Activated CD8-positive, alpha-beta memory T cell treated with anti-CD3 and anti-CD28 coated beads, Interleukin-2, amount 10 ng/mL, durations not matched to agents 7 days and 5 days (primary cell): ENCODE data around the gene KATNIP. TPM values are rescaled to one million over a fixed set of nuclear protein-coding genes. Genes with fewer than 3 reads are reported as not detected.

Experiments used
- ATAC-seq: fragments of 150-1000 bp; cut with Tn5 transposase; one replicate; pipeline ENCODE4 v1.10.0; 2021; ENCODE audit warnings: moderate library complexity
- CTCF ChIA-PET: fragments of 350-600 bp; sonication (Branson Sonifier 250); formaldehyde crosslinking; loops from one replicate; lab custom pipeline; 2021; ENCODE audit warnings: antibody characterized with exemption; lab: Charles Lee
- DNase-seq: peaks from one replicate; pipeline ENCODE4 v3.0.0-alpha.2; 2020
- H3K27ac Mint-ChIP-seq: one replicate; pipeline ENCODE4 v1.8.0; 2021; ENCODE audit warnings: mild to moderate bottlenecking, mixed read lengths
- H3K27me3 Mint-ChIP-seq: one replicate; pipeline ENCODE4 v1.8.0; 2021; ENCODE audit warnings: mixed read lengths
- H3K36me3 Mint-ChIP-seq: one replicate; pipeline ENCODE4 v1.8.0; 2021; ENCODE audit warnings: mild to moderate bottlenecking, mixed read lengths
- H3K4me1 Mint-ChIP-seq: one replicate; pipeline ENCODE4 v1.8.0; 2021; ENCODE audit warnings: mixed read lengths
- H3K4me3 Mint-ChIP-seq: one replicate; pipeline ENCODE4 v1.8.0; 2021; ENCODE audit warnings: mild to moderate bottlenecking, moderate library complexity, mixed read lengths
- H3K9me3 Mint-ChIP-seq: one replicate; pipeline ENCODE4 v1.8.0; 2022; ENCODE audit warnings: low read depth, mixed read lengths
- total RNA-seq, 2 experiments: library from RNA; stranded (reverse); gene quantifications; one replicate each; pipeline ENCODE4 v1.2.3, GENCODE V29; 2021

The KATNIP gene
- total RNA-seq, 2 experiments from 2014 or later, result 15.0 to 20.1 TPM

DNA sequence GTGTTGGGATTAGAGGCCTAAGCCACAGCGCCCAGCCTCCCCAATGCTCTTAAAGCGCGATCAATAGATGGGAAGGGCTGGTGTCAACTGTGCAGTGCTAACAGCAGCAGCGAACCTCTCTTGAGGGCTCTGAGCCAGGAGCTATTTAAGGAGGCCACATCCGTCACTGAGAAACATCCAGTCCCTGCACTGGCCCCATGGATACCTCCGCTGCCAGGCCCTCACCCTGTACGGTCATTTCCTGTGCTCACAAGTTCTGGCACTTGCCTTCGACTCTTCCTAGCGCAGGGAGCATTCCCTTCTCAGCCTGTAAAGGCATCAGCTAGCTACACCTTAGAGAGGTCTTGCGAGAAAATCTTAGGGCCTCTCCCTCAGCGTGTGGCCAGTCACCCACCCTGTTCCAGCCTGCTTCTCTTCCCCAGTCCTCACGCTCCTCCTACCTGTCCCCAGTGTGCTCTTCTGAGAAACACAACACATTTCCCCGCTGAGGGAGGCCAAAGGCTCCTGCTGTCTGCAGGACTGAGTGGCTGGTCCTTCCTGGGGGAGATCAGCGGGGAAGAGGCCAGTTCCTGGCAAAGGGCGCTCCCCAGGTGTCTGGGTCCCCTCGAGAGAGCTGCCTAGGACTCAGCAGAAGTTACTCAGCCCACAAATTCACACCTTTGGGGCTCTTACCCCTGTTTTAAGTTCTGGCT lies 28.8 kb upstream of the KATNIP start:
- Mint-ChIP-seq H3K4me1 (no peaks in the 10 kb centered on the region), H3K9me3 (no peaks in the 10 kb centered on the region), H3K4me3 (no peak overlapping the region), H3K36me3 (peaks cover 20% of the 10 kb centered on the region), H3K27me3 (no peaks in the 10 kb centered on the region), H3K27ac (no peak overlapping the region)
- no peak for DNase-seq
- CTCF ChIA-PET, result no interaction called here
- ATAC-seq, result no peak

DNA sequence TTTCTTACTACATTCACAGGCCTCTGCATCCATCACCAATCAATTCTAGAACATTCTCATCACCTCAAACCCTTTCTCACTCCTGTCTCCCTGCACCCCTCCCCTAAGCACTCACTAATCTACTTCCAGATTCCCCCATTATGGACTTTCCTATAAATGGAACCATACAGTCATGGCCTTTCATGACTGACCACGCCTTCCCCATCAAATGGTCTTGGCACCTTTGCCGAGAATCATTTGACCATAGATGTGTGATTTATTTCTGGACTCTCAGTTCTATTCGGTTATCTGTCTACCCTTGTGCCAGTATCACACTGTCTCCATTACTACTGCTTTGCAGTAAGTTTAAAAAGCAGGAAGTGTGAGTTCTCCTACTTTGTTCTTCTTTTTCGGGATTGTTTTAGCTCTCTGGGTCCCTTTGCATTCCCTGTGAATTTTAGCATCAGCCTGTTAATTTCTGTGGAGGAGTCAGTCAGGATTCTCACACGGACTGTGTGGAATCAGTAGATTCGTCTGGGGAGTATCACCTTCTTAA lies 27.7 kb upstream of the KATNIP start:
- CTCF ChIA-PET, result no interaction called here
- Mint-ChIP-seq H3K4me1 (no peaks in the 10 kb centered on the region), H3K27ac (no peak overlapping the region), H3K27me3 (no peaks in the 10 kb centered on the region), H3K4me3 (no peak overlapping the region), H3K36me3 (peaks cover 23% of the 10 kb centered on the region), H3K9me3 (no peaks in the 10 kb centered on the region)
- ATAC-seq (no peak), DNase-seq (no peak)

DNA sequence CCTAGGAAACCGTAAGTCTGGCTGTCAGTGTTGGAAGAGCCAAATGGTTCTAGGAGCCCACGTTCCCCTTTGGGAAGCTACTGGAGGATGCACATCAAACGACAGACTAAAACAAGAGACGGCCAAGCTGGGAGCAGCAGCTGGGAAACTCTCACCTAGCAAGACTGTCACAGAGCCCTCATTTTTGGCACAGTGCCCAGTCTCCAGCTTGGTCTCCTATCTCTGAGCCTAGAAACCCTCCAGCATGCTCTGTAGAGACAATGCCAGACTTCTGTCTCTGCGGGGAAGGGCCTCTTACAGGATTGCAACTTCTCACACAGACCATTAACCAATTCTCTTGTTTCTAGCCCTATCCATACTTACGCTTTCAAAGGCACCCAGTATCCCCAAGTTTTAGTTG lies 23.8 kb upstream of the KATNIP start:
- Mint-ChIP-seq H3K9me3 (no peaks in the 10 kb centered on the region), H3K27me3 (no peaks in the 10 kb centered on the region), H3K36me3 (peaks cover 26% of the 10 kb centered on the region), H3K4me1 (peaks cover 1% of the 10 kb centered on the region), H3K27ac (no peak overlapping the region), H3K4me3 (no peak overlapping the region)
- DNase-seq (no peak), ATAC-seq (no peak)
- CTCF ChIA-PET, result interaction anchor here (2.8 kb wide), 1 partner anchor 10 kb away, joined by 10 read pairs; no protein-coding TSS in a partner anchor

GRCh38 chr16:27528294-27528693 lies 21.6 kb upstream of the KATNIP start:
- H3K4me1 Mint-ChIP-seq, result peaks cover 4% of the 10 kb centered on the region
- no peak for DNase-seq
- CTCF ChIA-PET, result no interaction called here
- H3K27me3 Mint-ChIP-seq, result no peaks in the 10 kb centered on the region
- ATAC-seq, result no peak
- H3K36me3 Mint-ChIP-seq, result peaks cover 35% of the 10 kb centered on the region
- no peak overlapping the region for H3K4me3 Mint-ChIP-seq
- peak overlapping the region; percentile 34 for H3K27ac Mint-ChIP-seq
- no peaks in the 10 kb centered on the region for H3K9me3 Mint-ChIP-seq

DNA sequence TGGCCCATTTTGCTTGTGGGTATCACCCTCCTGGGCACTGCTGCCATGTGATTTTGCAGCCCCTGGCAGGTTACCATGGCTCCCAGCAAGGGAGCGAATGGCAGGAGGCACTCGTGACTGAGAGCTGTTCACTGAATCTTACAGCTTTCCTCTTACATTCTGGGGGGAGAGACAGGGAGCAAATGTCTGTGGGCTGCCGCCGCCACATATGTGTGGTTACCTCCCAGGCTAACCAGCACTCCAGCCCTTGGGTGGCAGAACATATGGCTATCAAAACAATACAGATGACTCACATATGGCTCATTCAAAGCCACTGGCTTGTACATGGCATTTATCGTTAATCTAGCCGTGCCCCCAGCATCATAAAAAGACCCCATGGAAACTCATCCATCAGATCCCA lies 20.0 kb upstream of the KATNIP start:
- ATAC-seq (no peak), DNase-seq (no peak)
- Mint-ChIP-seq H3K36me3 (peaks cover 38% of the 10 kb centered on the region), H3K27ac (no peak overlapping the region), H3K4me1 (peaks cover 4% of the 10 kb centered on the region), H3K9me3 (no peaks in the 10 kb centered on the region), H3K27me3 (no peaks in the 10 kb centered on the region), H3K4me3 (no peak overlapping the region)
- CTCF ChIA-PET, result no interaction called here

- no peaks in the 10 kb centered on the region for H3K27me3 Mint-ChIP-seq
- peaks cover 41% of the 10 kb centered on the region for H3K36me3 Mint-ChIP-seq
- H3K4me1 Mint-ChIP-seq, result peaks cover 4% of the 10 kb centered on the region
- no peak overlapping the region for H3K27ac Mint-ChIP-seq
- ATAC-seq (no peak), DNase-seq (no peak)
- CTCF ChIA-PET, result no interaction called here
- H3K9me3 Mint-ChIP-seq, result no peaks in the 10 kb centered on the region
- H3K4me3 Mint-ChIP-seq, result no peak overlapping the region
Measured at GRCh38 chr16:27531186-27531585, 18.8 kb upstream of the KATNIP start.

DNA sequence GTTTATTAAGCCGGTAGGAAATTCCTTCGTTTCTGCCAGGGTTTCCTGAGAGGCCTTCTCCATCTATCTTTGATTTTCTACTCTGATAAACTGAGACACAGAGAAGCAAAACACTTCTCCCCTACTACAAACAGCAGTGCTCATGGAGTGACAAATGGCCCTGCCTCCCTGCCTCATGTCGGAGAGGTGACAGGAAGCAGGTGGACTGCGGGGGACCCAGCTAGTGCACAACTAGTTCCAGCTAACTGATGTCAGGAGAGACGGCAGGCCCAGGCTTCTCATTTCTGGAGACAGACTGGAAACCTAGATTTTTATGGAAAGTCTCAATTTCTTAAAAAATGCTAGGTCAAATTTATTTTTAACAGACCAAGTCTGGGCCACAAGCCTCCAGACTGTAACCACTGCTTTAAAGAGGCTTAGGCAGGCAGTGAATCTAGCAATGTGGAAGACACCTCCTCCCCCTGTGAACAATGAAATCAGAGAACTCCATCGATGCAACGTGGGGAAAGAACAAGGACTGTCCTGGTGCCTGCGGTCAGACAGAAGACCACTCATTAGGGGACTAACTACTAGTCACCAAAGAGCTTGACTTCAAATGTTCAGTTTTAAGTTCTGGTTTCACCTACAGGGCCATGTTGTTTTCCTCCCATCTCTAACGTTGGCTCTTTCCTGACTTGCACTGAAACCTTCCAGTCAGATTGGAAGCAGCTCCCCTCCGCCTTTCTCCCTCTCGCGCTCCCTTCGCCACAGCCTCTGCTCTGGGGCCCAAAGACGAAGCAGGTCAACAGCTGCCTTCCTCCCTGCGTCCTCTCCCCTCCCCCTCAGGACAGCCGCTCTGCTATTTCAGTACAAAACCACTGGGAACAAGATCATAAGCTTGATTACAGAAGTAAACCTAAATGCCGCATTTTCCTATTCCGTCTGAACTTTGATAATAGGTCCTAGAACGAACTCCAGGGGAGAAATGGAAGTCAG lies 17.8 kb upstream of the KATNIP start:
- no peak overlapping the region for H3K27ac Mint-ChIP-seq
- peaks cover 4% of the 10 kb centered on the region for H3K4me1 Mint-ChIP-seq
- CTCF ChIA-PET, result no interaction called here
- H3K9me3 Mint-ChIP-seq, result no peaks in the 10 kb centered on the region
- DNase-seq (no peak), ATAC-seq (no peak)
- peaks cover 45% of the 10 kb centered on the region for H3K36me3 Mint-ChIP-seq
- no peak overlapping the region for H3K4me3 Mint-ChIP-seq
- no peaks in the 10 kb centered on the region for H3K27me3 Mint-ChIP-seq

- no peak overlapping the region for H3K27ac Mint-ChIP-seq
- DNase-seq, result no peak
- H3K4me3 Mint-ChIP-seq, result no peak overlapping the region
- no peaks in the 10 kb centered on the region for H3K9me3 Mint-ChIP-seq
- no peaks in the 10 kb centered on the region for H3K27me3 Mint-ChIP-seq
- peaks cover 52% of the 10 kb centered on the region for H3K36me3 Mint-ChIP-seq
- ATAC-seq, result no peak
- CTCF ChIA-PET, result no interaction called here
- H3K4me1 Mint-ChIP-seq, result peaks cover 14% of the 10 kb centered on the region
Measured at GRCh38 chr16:27534256-27534655, 15.7 kb upstream of the KATNIP start.

- no peak overlapping the region for H3K4me3 Mint-ChIP-seq
- H3K27ac Mint-ChIP-seq, result no peak overlapping the region
- H3K9me3 Mint-ChIP-seq, result peaks cover 2% of the 10 kb centered on the region
- peaks cover 18% of the 10 kb centered on the region for H3K4me1 Mint-ChIP-seq
- peaks cover 64% of the 10 kb centered on the region for H3K36me3 Mint-ChIP-seq
- H3K27me3 Mint-ChIP-seq, result no peaks in the 10 kb centered on the region
- DNase-seq (no peak), ATAC-seq (no peak)
- CTCF ChIA-PET, result no interaction called here
Measured at GRCh38 chr16:27538528-27538927, 11.4 kb upstream of the KATNIP start.

DNA sequence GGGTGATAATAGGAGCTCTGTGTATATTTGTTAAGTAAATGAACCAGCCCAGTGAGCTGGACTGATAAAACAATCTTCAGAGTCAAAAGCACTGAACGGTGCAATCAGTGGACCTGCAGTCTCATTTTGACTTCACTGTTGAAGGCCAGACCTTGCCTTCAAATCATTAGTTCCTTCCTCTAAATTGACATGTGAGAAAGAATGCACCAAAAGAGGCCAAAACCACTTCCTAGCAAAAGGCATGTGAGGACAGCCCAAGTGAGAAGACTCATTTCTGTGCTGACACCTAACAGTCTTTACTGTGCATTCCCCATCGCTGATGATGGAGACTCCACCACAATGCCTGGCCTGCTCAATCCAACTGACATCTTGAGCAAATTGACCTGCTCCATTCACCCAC lies 10.8 kb upstream of the KATNIP start:
- Mint-ChIP-seq H3K4me3 (no peak overlapping the region), H3K36me3 (peaks cover 63% of the 10 kb centered on the region), H3K9me3 (peaks cover 2% of the 10 kb centered on the region), H3K27ac (peak overlapping the region; percentile 54), H3K27me3 (no peaks in the 10 kb centered on the region), H3K4me1 (peaks cover 18% of the 10 kb centered on the region)
- peak; percentile 77 for ATAC-seq
- peak; percentile 48 for DNase-seq
- CTCF ChIA-PET, result interaction anchor here (0.6 kb wide), 2 partner anchors 227 to 421 kb away, joined by 3 read pairs; no protein-coding TSS in a partner anchor

GRCh38 chr16:27539636-27540035 lies 10.3 kb upstream of the KATNIP start:
- CTCF ChIA-PET, result interaction anchor here (0.6 kb wide), 1 partner anchor 421 kb away, joined by 3 read pairs; no protein-coding TSS in a partner anchor

GRCh38 chr16:27543801-27544200 lies 6.1 kb upstream of the KATNIP start:
- H3K27ac Mint-ChIP-seq, result no peak overlapping the region
- peaks cover 2% of the 10 kb centered on the region for H3K9me3 Mint-ChIP-seq
- H3K4me1 Mint-ChIP-seq, result peaks cover 31% of the 10 kb centered on the region
- H3K4me3 Mint-ChIP-seq, result no peak overlapping the region
- no peaks in the 10 kb centered on the region for H3K27me3 Mint-ChIP-seq
- CTCF ChIA-PET, result no interaction called here
- ATAC-seq, result no peak
- peaks cover 43% of the 10 kb centered on the region for H3K36me3 Mint-ChIP-seq
- DNase-seq, result no peak

More at GRCh38 chr16:27539636-27540035, 10.3 kb upstream of the KATNIP start:
- DNase-seq (no peak), ATAC-seq (no peak)
- Mint-ChIP-seq H3K27me3 (no peaks in the 10 kb centered on the region), H3K4me3 (no peak overlapping the region), H3K4me1 (peaks cover 18% of the 10 kb centered on the region), H3K36me3 (peaks cover 62% of the 10 kb centered on the region), H3K9me3 (peaks cover 2% of the 10 kb centered on the region), H3K27ac (peak overlapping the region; percentile 54)

- Mint-ChIP-seq H3K27ac (no peak overlapping the region), H3K9me3 (peaks cover 2% of the 10 kb centered on the region), H3K4me3 (no peak overlapping the region), H3K36me3 (peaks cover 36% of the 10 kb centered on the region), H3K4me1 (peaks cover 28% of the 10 kb centered on the region), H3K27me3 (no peaks in the 10 kb centered on the region)
- DNase-seq, result no peak
- CTCF ChIA-PET, result no interaction called here
- no peak for ATAC-seq
Measured at GRCh38 chr16:27544671-27545070, 5.3 kb upstream of the KATNIP start.
